ENCODE data around the gene CLEC16A. TPM values are rescaled to one million over a fixed set of nuclear protein-coding genes. Genes with fewer than 3 reads are reported as not detected.

The CLEC16A gene
- total and polyA plus RNA-seq, 9 of the 15 experiments (the other 6 are each of a cell fraction or from before 2014, with no cell fraction given): 1.00 to 22.3 (median 10.0) TPM

GRCh38 chr16:11067697-11068141, 123.4 kb downstream of the CLEC16A start (continued):
- TF ChIP-seq RREB1 (CRISPR knock-in tag; IDR thresholded peaks at IDR 0.05) (no peak), E2F3 (CRISPR knock-in tag; IDR thresholded peaks at IDR 0.05) (no peak), JUNB (CRISPR knock-in tag; conservative IDR thresholded peaks at IDR 0.05) (no peak), TCF7L2 (IDR thresholded peaks at IDR 0.05; ENCODE audit: low read depth, low read length) (no peak), TAF7 (tag; IDR thresholded peaks at IDR 0.05) (no peak), HNRNPL (IDR thresholded peaks at IDR 0.05; ENCODE audit: low read depth, low read length) (no peak), BRD4 (IDR thresholded peaks at IDR 0.05) (no peak), MAZ (CRISPR knock-in tag; conservative IDR thresholded peaks at IDR 0.05 in 1 of 2, IDR thresholded peaks at IDR 0.05 in 1 of 2) (no peak), TAF15 (IDR thresholded peaks at IDR 0.05; ENCODE audit: low read depth, low read length) (no peak), ATF6 (CRISPR knock-in tag; IDR thresholded peaks at IDR 0.05) (no peak), NELFE (IDR thresholded peaks at IDR 0.05; ENCODE audit: insufficient read depth, insufficient read length) (no peak), CHCHD3 (CRISPR knock-in tag; IDR thresholded peaks at IDR 0.05) (no peak)

All from K562 (cell line).